ENCODE measurements around the gene MFGE8. TPM values are rescaled to one million over a fixed set of nuclear protein-coding genes. Genes with fewer than 3 reads are reported as not detected.

Gene MFGE8
- total RNA-seq, 1 experiment from 2014 or later: 254 TPM

DNA sequence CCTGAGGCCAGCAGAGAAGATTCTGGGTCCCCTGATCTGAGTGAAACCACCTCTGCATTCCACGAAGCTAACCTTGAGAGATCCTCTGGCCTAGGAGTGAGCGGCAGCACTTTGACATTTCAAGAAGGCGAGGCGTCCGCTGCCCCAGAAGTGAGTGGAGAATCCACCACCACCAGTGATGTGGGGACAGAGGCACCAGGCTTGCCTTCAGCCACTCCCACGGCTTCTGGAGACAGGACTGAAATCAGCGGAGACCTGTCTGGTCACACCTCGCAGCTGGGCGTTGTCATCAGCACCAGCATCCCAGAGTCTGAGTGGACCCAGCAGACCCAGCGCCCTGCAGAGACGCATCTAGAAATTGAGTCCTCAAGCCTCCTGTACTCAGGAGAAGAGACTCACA lies 54.2 kb downstream of the MFGE8 start:
- Mint-ChIP-seq H3K4me3 (ENCODE audit: unreplicated experiment) (no peak overlapping the region), H3K27ac (ENCODE audit: low read depth, unreplicated experiment) (no peak overlapping the region), H3K9me3 (ENCODE audit: unreplicated experiment) (peaks cover 7% of the 10 kb centered on the region), H3K36me3 (ENCODE audit: insufficient read depth, unreplicated experiment) (no peaks in the 10 kb centered on the region), H3K27me3 (ENCODE audit: insufficient read depth, unreplicated experiment) (peaks cover 25% of the 10 kb centered on the region), H3K4me1 (ENCODE audit: insufficient read depth, unreplicated experiment) (no peaks in the 10 kb centered on the region)
- intact Hi-C loops (cut with micrococcal nuclease): no loop called here
- no TSS peak for BruUV-seq (replicated peaks)
- no peak for DNase-seq (ENCODE audit: unreplicated experiment)
- ChIA-PET CTCF (no interaction called here), POLR2A (no interaction called here)
- TF ChIP-seq, protein P1, sequence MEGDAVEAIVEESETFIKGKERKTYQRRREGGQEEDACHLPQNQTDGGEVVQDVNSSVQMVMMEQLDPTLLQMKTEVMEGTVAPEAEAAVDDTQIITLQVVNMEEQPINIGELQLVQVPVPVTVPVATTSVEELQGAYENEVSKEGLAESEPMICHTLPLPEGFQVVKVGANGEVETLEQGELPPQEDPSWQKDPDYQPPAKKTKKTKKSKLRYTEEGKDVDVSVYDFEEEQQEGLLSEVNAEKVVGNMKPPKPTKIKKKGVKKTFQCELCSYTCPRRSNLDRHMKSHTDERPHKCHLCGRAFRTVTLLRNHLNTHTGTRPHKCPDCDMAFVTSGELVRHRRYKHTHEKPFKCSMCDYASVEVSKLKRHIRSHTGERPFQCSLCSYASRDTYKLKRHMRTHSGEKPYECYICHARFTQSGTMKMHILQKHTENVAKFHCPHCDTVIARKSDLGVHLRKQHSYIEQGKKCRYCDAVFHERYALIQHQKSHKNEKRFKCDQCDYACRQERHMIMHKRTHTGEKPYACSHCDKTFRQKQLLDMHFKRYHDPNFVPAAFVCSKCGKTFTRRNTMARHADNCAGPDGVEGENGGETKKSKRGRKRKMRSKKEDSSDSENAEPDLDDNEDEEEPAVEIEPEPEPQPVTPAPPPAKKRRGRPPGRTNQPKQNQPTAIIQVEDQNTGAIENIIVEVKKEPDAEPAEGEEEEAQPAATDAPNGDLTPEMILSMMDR (IDR thresholded peaks at IDR 0.05; ENCODE audit: unreplicated experiment): no peak

DNA sequence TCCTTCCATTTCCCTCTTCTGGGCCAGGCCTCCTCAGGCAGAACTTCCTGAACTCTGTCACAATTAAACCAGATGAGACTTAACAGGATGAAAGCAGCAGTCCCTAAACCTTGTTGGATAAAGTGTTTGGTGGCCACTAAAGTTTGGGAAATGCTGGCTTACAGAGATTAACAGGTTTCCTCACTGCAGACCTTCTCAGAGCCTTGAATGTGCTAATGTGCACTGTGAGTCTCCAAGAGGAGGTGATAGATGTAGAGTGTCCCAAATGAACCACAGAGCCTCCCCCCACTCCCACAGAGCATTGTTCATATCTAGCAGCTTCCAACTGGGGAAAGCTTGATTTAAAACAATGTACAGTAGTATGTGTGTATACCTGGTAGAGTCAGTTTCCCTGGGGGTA lies 60.7 kb downstream of the MFGE8 start:
- H3K36me3 Mint-ChIP-seq (ENCODE audit: insufficient read depth, unreplicated experiment): no peaks in the 10 kb centered on the region
- peaks cover 15% of the 10 kb centered on the region for H3K27me3 Mint-ChIP-seq (ENCODE audit: insufficient read depth, unreplicated experiment)
- DNase-seq (ENCODE audit: unreplicated experiment): no peak
- peaks cover 7% of the 10 kb centered on the region for H3K9me3 Mint-ChIP-seq (ENCODE audit: unreplicated experiment)
- TF ChIP-seq, protein P1 (IDR thresholded peaks at IDR 0.05; ENCODE audit: unreplicated experiment): no peak
- CTCF ChIA-PET: interaction anchor here (3.3 kb wide), 1 partner anchor 26 kb away, joined by 8 read pairs; no protein-coding TSS in a partner anchor
- no TSS peak for BruUV-seq (replicated peaks)
- no peak overlapping the region for H3K4me3 Mint-ChIP-seq (ENCODE audit: unreplicated experiment)
- intact Hi-C loops (cut with micrococcal nuclease): no loop called here
- POLR2A ChIA-PET: no interaction called here
- H3K27ac Mint-ChIP-seq (ENCODE audit: low read depth, unreplicated experiment): no peak overlapping the region
- no peaks in the 10 kb centered on the region for H3K4me1 Mint-ChIP-seq (ENCODE audit: insufficient read depth, unreplicated experiment)

DNA sequence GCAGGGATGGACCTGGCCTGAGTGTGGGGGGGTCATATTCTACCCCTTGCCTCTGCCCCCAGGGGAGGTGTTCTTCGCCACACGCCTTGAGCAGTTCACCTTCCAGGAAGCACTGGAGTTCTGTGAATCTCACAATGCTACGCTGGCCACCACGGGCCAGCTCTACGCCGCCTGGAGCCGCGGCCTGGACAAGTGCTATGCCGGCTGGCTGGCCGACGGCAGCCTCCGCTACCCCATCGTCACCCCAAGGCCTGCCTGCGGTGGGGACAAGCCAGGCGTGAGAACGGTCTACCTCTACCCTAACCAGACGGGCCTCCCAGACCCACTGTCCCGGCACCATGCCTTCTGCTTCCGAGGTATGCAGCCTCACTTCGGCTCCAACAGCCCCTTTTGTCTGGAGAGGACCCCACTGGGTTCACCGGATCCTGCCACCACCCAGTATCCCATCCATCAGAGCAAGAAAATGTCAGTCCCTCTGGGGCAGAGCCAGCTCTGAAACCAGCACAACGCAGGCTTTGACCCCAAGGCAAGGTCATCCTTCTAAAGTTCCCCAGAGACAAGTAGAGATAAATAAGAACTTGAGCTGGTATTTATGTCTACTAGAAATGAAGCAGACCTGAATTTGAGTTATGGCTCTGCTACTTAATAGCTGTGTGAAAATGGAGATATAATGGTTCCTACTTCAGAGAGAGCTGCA lies 63.7 kb downstream of the MFGE8 start:
- Mint-ChIP-seq H3K27ac (ENCODE audit: low read depth, unreplicated experiment) (no peak overlapping the region), H3K36me3 (ENCODE audit: insufficient read depth, unreplicated experiment) (no peaks in the 10 kb centered on the region), H3K4me3 (ENCODE audit: unreplicated experiment) (no peak overlapping the region), H3K27me3 (ENCODE audit: insufficient read depth, unreplicated experiment) (peaks cover 5% of the 10 kb centered on the region), H3K9me3 (ENCODE audit: unreplicated experiment) (peaks cover 3% of the 10 kb centered on the region), H3K4me1 (ENCODE audit: insufficient read depth, unreplicated experiment) (no peaks in the 10 kb centered on the region)
- intact Hi-C loops (cut with micrococcal nuclease): no loop called here
- CTCF ChIA-PET: interaction anchor here (0.7 to 1.2 kb wide), 3 partner anchors 15 to 24 kb away, joined by 3 read pairs; no protein-coding TSS in a partner anchor
- DNase-seq (ENCODE audit: unreplicated experiment): no peak
- no TSS peak for BruUV-seq (replicated peaks)
- TF ChIP-seq, protein P1 (IDR thresholded peaks at IDR 0.05; ENCODE audit: unreplicated experiment): no peak
- POLR2A ChIA-PET: no interaction called here

Other genes starting within 250 kb of the MFGE8 start
- not detected in 2 replicates for gene ACAN, start 109.9 kb downstream of the MFGE8 start, total RNA-seq (2022)
- 4.1 and 5.0 TPM in 2 replicates for gene HAPLN3, start 17.8 kb downstream of the MFGE8 start, total RNA-seq (2022)
- gene ABHD2, start 175.1 kb upstream of the MFGE8 start, total RNA-seq (2022): 47.7 and 55.9 TPM in 2 replicates